HG02763 (cell line): ENCODE measurements around the gene TCAP.
"Not testable (repeated sequence)": the region's sequence is repeated elsewhere in the genome, so short reads cannot be mapped to it uniquely, and the experiment has no call there.

Experiments used
- ATAC-seq: cut with Tn5 transposase; IDR thresholded peaks from one replicate; pipeline ENCODE4 v1.9.1; 2021; ENCODE audit warnings: mild to moderate bottlenecking, moderate library complexity; ENCODE audit not compliant: unreplicated experiment

TCAP gene

DNA sequence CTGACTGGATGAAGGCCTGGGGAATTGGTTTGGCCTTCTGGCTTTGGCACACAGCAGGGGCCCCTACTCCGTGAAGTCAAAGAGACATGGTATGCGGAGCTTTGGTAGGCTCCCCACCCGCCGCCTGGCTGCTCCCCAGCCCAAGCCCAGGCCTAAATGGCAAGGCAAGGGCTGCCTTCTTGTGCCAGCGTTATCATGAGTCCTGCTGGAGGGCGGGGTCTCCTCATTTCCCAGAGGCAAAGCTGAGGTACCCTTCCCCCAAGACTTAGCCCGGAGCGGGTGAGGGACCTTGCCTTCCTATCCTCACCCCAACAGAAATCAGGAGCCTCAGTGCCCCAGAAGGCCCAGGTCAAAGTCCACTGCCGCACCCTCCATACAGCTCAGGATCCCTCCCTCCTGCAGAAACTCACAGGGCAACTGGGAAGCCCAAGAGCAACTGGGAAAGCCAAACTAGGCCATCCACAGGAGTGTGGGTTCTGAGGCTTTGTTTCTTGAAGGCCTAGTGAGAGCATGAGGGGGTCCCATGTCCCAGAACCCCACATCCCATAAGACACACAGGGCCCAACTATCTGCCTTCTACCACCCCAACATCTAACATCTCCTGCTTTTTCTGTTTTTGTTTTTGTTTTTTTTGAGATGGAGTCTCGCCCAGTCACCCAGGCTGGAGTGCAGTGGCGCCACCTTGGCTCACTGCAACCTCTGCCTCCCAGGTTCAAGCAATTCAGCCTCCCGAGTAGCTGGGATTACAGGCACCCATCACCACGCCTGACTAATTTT, 13.4 kb downstream of the TCAP start:
- ATAC-seq: no peak

GRCh38 chr17:39679521-39680192, 14.5 kb downstream of the TCAP start:
- no peak for ATAC-seq

DNA sequence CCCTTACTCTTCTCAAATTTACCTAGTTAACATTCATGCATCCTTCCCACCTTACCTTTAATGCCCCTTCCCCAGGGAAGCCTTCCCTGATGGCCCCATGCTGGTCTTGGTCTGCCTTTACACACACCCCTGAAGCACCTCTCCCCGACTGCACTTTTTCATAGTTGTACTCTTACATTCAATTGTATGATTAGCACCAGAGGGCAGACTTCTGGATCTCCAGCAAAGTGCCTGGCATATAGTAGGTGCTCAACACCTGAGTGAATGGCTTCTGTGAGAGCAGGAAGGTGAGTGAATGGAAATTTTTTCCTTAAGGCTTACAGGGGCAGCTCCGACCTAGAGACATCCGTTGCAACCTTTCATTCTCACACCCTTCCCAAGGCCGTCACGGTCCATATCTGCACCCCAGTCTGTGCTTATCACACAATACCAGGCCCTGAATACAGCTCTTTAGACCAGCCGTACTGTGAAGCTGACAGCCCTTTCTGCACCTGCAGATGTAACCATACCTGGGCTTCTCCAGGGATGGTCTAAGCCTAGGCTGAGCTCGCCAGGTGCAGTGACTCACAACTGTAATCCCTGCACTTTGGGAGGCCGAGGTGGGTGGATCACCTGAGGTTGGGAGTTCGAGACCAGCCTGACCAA, 18.3 kb downstream of the TCAP start:
- no peak for ATAC-seq

DNA sequence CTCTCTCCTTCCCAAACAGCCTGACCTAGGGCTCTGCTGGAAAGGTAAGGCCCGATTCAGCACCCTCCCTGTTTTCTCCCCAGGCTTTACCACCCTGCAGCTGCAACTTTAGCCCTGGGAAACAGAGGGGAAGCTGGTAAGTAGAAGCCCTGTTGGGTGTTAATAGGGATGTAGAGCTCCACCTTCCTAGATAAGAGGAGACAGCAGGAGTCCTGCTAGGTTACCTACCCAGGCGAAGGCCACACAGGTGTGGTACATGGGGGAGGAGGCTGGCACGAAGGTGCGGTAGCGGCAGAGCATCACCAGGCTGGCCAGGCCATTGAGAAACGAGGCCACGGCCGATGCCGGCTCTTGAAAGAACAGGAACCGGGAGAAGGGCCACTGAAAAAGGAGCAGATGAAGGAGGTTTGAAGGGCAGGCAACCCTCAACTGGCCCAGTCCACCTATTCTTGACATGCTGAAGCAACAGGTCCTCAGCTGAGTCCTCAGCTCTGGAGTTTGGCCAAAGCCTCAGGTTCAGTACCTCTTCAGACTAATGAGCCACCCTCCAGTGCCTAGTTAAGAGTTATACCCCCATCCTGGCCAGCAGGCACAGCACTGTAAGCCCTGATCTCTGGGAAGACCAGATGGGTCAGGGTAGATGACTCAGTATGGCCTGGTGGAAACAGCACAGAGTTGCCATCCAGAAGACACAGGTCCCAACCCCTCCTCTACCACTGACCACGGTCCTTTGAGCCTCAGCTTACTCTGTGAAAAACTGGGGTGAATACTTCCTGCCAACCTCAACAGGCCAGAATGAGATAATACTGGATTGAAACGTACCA, 19.4 kb downstream of the TCAP start:
- ATAC-seq: no peak

- ATAC-seq: no peak
Measured at GRCh38 chr17:39687101-39687545, 22.0 kb downstream of the TCAP start.

DNA sequence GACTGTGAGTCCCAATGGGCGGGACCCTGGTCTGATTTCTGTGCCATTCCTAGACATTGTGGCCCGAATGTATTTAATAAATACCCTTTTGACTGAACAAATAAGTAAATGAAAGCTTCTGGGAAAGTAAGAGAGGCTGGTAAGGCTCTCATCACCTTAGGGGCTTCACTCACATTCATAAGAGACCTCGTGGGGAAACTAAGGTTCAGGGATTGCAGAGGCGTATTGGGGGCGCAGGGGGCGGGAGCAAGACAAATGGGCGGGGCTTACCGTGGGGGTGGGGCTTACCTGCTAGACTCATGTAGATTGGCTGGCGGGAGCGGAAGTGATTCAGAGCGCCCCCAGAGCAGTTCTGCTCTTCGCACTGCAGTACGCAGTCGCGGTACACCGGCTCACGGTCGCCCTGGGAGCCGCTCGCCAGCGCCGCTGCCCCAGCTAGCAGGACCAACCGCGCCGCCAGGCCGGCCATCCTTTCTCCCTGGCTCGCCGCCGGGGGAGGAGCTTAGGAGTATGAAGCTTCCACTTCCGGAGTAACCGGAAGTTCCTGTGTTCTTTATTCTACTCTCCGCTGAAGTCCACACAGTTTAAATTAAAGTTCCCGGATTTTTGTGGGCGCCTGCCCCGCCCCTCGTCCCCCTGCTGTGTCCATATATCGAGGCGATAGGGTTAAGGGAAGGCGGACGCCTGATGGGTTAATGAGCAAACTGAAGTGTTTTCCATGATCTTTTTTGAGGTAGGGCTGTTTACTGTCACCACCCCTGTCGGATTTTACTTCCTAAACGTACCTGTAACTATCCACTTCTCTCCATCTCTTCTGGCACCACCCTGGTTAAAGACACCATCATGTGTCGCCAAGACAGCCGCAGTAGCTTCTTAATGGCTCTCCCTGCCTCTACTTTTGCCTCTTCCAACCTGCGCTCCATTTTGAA, 22.7 kb downstream of the TCAP start, which contains the start of gene PGAP3:
TSS of gene PGAP3 (minus strand) at position 512 of the 929 bp plus-strand sequence. CDS start at position 469, 43 bp downstream.
- ATAC-seq: peak; percentile 85

DNA sequence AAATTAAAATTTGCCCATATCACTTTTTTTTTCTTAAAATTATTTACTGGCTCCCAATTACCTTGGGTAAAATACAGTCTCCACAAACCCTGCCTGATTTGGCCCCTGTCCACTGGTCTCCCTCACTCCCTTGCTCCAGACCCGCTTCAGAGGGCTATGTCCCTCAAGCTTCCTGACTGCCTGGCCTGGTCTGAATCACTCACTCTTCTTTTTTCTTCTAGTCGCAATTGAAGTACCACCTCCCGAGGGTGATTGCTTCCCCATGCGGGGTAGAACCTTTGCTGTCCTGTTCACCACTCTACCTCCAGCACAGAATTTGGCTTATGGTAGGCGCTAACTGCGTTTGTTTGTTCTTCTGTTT, 23.3 kb downstream of the TCAP start:
- ATAC-seq: no peak

DNA sequence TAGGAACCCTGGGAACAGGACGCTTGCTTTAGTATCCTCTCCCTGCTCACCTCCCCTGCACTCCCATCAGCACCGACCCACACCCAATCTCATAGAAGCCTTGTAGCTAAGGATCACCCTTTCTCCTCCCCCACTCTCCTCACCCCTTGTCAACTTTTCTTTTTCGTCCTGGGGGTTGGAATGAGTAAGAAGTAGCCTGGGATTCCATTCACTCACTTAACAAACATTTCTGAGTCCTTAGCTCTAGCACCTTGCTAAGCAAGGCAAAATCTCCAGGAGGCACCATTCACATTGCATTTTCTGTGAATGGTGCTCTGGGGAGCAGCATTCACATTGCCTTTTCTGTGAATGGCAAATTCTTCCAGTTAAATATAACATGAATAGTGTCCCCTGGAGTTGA, 23.8 kb downstream of the TCAP start:
- no peak for ATAC-seq

GRCh38 chr17:39694593-39694992, 29.4 kb downstream of the TCAP start:
- no peak for ATAC-seq

DNA sequence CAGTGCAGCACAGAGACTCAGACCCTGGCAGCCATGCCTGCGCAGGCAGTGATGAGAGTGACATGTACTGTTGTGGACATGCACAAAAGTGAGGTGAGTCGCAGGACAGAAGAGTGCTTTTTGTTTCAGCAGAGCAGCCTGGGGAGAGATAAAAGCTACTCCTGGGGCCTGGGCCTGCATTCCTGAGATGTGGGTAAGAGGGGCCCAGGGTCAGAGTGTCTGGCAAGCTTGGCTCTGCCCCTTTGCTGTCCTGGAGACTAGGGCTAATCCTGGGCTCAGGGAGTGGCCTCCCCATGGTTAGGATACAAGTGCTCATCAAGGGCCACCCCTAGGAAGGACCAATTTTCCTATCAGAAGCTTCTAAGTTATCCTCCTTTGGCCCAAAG, 29.9 kb downstream of the TCAP start:
- no peak for ATAC-seq

- no peak for ATAC-seq
Measured at GRCh38 chr17:39696731-39697130, 31.6 kb downstream of the TCAP start.

GRCh38 chr17:39697961-39698360, 32.8 kb downstream of the TCAP start:
- ATAC-seq: no peak

- not testable (repeated sequence) for ATAC-seq
Measured at GRCh38 chr17:39699157-39699817, 34.1 kb downstream of the TCAP start.

GRCh38 chr17:39699818-39700147, 34.6 kb downstream of the TCAP start, which contains the start of gene ERBB2:
Gene ERBB2, plus strand, starts transcription at chr17:39700064. Its CDS starts 175 bp downstream, at chr17:39700239.
- no peak for ATAC-seq

DNA sequence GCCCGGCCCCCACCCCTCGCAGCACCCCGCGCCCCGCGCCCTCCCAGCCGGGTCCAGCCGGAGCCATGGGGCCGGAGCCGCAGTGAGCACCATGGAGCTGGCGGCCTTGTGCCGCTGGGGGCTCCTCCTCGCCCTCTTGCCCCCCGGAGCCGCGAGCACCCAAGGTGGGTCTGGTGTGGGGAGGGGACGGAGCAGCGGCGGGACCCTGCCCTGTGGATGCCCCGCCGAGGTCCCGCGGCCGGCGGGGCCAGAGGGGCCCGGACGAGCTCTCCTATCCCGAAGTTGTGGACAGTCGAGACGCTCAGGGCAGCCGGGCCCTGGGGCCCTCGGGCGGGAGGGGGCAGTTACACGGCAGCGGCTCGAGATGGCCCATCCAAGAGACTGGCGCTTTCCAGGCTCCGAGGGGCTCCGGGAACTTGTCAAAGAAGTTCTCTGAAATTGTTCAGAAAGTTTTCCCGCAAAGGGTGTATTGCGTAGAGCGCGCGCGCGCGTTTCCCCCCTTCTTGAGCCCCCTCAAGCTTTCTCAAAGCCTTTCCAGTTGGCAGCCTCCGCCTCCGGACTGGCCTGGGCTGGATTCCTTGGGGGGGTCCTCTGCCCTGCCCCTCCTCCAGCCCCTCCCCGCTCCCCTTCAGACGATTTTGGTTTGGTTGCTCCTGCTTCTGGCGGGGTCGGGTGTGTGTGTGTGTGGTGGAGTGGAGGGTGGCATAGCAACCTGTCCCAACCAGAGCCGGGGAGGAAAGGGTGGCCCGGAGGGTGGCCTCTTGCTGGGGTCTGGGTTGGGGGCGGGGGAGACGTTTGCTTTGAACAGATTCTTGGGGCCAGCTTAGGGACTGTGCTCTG, 35.2 kb downstream of the TCAP start:
- ATAC-seq: no peak

DNA sequence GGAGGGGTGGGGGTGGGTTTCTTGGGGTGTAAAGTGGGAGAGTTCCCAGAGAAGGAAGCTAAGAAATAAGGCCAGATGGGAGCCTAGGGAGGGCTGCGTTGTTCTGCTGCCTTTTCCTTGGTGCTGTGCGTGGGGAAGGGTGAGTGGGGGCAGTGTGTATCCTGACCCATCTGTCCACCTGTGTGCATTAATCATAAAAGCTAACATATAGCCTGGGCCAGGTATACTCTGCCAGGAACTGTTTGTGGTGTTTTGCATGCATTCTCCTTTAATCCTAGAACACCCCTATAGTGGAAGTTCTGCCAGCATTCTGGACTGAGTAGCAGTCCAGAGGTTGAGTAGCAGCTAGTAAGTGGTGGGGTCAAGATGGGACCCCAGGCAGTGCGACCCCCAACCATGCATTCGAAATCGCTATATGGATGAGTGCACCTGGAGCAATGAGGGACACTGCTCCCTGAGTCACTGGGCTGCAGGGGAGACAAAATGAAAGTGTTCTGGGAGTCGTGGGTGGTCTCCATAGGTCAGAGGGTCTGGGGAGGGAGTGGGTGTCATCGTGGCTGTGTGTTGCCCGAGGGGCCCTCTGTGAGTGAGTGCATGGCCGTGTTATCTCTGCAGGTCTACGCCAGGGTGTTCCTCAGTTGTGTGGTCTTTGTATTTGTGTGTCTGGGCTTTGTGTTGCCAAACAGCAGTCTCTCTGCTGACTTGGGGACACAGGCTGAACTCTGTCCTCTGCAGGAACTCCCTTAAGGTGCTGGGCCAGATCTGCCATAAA, 36.0 kb downstream of the TCAP start:
- ATAC-seq: no peak

DNA sequence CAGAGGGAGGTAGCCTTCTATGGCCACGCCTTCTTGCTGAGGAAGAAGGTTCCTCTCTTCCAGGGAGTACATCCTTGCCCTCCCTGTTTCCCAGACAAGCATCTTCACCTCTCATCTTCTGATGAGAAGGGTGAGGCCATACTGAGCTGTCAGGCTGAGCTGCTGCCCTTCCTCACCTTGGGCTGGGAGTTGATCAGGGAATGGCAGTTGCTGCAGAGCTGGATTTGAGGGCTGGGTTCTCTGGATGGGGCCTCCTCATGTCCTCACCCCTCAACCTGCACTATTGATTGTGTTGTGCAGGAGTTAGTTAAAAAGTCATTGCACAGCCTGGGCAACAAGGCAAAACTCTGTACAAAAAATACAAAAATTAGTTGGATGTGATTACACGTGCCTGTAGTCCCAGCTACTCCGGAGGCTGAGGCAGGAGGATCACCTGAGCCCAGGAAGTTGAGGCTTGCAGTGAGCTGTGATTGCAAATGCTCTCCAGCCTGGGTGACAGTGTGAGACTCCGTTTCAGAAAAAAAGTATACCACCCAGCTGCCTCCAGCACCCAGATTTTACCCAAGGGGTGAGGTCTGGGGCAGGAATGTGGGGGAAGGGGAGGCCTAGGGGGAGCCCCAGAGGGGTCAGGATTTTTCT, 36.8 kb downstream of the TCAP start:
- no peak for ATAC-seq
